Measurements from ENCODE around the gene FANCI.
A peak's percentile ranks its signal among the peaks of the same experiment; 100 is the strongest.

FANCI gene

GRCh38 chr15:89333011-89333860 is 89.5 kb downstream of the FANCI start:
- no peak for DNase-seq (ENCODE audit: low spot score)

GRCh38 chr15:89333959-89334509 is 90.3 kb downstream of the FANCI start:
- DNase-seq (ENCODE audit: low spot score), result no peak

- DNase-seq (ENCODE audit: low spot score), result peak; percentile 100
These were observed 90.9 kb downstream of the FANCI start, which contains the start of gene POLG for GRCh38 chr15:89334510-89335297. POLG (minus strand) TSS chr15:89334824; CDS start chr15:89333754, 1,070 bp downstream.

GRCh38 chr15:89335298-89336041 is 91.7 kb downstream of the FANCI start:
- DNase-seq (ENCODE audit: low spot score), result no peak

- no peak for DNase-seq (ENCODE audit: low spot score)
These were observed 94.3 kb downstream of the FANCI start for GRCh38 chr15:89338036-89338435.

GRCh38 chr15:89340573-89340972 is 96.8 kb downstream of the FANCI start:
- DNase-seq (ENCODE audit: low spot score), result no peak

GRCh38 chr15:89341316-89342005 is 97.7 kb downstream of the FANCI start:
- no peak for DNase-seq (ENCODE audit: low spot score)

GRCh38 chr15:89342840-89343239 is 99.1 kb downstream of the FANCI start:
- no peak for DNase-seq (ENCODE audit: low spot score)

- DNase-seq (ENCODE audit: low spot score), result no peak
These were observed 101.5 kb downstream of the FANCI start for GRCh38 chr15:89345248-89345647.

- DNase-seq (ENCODE audit: low spot score), result no peak
These were observed 102.9 kb downstream of the FANCI start for GRCh38 chr15:89346516-89347231.

GRCh38 chr15:89349206-89349558 is 105.4 kb downstream of the FANCI start:
- DNase-seq (ENCODE audit: low spot score), result no peak

GRCh38 chr15:89352476-89352875 is 108.7 kb downstream of the FANCI start:
- no peak for DNase-seq (ENCODE audit: low spot score)

- no peak for DNase-seq (ENCODE audit: low spot score)
These were observed 110.2 kb downstream of the FANCI start for GRCh38 chr15:89353991-89354390.

GRCh38 chr15:89356634-89357298 is 113.0 kb downstream of the FANCI start:
- DNase-seq (ENCODE audit: low spot score), result no peak

GRCh38 chr15:89358435-89358754 is 114.6 kb downstream of the FANCI start:
- DNase-seq (ENCODE audit: low spot score), result no peak

GRCh38 chr15:89358755-89359439 is 115.1 kb downstream of the FANCI start:
- DNase-seq (ENCODE audit: low spot score), result peak; percentile 89

GRCh38 chr15:89359471-89360293 is 115.9 kb downstream of the FANCI start:
- no peak for DNase-seq (ENCODE audit: low spot score)

GRCh38 chr15:89360294-89360971 is 116.7 kb downstream of the FANCI start:
- no peak for DNase-seq (ENCODE audit: low spot score)
